ENCODE measurements around the gene POLR2E.
"Not testable (repeated sequence)": the region's sequence is repeated elsewhere in the genome, so short reads cannot be mapped to it uniquely, and the experiment has no call there.

The POLR2E gene

DNA sequence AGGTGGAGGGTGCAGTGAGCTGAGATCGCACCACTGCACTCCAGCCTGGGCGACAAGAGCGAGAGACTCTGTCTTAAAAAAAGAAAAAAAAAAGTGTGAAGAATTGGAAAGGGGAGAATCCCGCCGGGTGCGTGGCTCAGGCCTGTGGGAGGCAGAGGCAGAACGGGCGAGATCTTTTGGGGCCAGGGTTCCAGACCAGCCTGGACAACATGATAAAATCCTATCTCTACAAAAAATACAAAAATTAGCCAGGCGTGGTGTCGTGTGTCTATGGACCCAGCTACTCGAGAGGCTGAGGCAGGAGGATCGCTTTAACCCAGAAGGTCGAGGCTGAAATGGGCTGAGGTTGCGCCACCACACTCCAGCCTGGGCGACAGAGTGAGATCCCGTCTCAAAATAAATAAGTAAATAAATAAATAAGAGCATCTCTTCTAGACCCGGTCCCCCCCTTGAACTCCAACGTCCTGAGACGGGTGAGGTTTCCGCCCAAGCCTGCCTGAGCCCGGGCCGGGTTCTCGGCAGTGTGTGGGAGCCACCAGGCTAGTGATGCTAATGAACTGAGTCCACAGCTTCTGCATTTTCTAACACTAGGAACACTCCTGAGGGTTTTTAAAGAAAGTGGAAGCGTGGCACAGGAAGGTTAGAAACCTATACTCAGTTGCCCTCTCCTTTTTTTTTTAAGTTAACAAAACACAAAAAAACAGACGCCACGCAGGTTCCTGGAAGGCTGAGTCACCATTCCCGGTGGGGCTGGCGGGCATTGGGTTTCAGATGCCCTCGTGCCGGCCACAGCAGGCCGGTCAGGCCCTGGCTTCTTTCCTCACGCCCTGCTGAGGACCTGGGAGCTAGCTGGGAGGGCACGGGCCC lies 30.7 kb upstream of the POLR2E start:
- no peak for DNase-seq (ENCODE audit: low spot score)

DNA sequence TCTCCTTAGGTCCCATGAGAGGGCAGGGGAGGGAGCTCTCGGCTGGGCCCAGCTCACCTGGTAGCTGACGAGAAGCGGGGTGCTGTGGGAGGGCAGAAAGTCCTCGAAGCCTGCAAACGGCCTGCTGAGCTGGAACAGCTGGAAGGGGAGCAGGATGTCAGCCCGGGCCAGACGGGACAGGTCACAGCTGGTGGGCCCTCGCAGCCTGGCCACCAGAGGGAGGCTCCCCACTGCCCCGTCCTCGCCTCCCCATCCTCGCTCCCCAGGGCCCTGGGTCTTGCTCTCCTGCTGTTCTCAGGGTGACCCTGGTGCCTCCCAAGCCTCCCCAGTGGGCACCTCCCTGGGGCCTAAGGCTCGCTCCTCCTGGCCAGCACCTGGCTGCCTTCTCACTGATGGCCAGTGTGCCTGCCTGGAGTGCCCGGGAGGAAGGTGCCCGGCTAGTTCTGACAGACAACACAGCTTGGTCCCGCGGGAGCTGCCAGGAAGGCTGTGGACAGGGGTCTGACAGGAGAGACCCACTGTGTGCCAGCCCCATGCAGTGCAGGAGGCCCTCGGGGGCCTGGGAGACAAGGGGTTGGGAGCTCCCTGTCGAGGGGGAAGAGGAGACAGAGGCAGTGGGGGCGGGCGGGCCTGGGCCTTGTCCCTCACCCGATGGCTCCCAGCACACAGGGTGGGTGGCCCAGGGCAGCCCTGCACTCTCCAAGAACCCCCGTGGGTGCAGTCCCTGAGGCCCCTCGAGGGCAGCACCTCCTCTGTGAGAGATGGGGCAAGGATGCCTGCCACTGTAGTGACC lies 28.9 kb upstream of the POLR2E start:
- no peak for DNase-seq (ENCODE audit: low spot score)

- DNase-seq (ENCODE audit: low spot score), result no peak
Observed at GRCh38 chr19:1123381-1123780, 28.2 kb upstream of the POLR2E start.

GRCh38 chr19:1122972-1123363 lies 27.8 kb upstream of the POLR2E start:
- no peak for DNase-seq (ENCODE audit: low spot score)

DNA sequence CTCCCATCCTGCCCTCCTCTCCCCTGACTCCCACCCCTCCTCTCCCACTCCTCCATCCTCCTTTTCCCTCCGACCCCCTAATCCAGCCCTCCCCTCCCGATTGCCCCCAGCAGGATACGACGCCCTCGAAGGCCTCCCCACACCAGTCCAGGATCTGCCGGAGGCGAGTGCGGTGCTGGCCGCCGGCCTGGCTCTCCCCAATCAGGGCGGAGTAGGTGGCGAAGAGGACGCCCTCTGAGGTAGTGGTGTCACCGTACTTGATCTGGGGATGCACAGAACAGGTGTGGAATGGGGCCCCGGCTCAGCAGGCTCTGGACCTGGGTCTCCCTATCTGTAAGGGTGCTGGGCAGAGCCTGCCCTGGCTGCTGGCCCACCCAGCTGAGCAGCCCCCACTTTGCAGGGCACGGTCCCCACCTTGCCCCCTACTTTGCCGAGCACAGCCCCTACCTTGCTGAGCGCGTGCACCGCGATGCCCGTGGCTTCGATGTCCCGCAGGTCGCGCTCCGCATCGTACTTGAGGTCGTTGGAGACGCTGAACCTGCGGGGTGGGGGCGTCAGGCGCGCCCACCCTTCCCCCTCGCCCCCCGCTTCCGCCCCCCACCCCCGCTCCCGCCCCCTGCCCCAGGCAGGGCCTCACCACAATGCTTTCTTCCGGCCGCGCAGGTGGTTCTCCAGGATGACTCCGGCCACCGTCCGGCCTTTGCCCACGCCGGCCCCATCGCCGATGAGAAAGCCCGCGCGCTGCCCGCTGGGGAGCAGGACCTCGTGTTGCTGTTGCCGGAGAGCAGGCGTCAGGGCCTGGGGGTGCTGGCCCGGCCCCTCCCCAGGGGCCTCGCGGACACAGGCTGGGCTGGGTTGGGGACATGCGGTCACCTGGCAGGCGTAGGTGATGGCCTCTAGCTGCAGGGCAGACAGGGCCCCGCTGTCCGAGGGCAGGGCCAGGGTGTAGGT lies 27.1 kb upstream of the POLR2E start:
- DNase-seq (ENCODE audit: low spot score), result no peak

- no peak for DNase-seq (ENCODE audit: low spot score)
Observed at GRCh38 chr19:1121395-1121794, 26.2 kb upstream of the POLR2E start.

- DNase-seq (ENCODE audit: low spot score), result no peak
Observed at GRCh38 chr19:1119475-1120217, 24.5 kb upstream of the POLR2E start.

DNA sequence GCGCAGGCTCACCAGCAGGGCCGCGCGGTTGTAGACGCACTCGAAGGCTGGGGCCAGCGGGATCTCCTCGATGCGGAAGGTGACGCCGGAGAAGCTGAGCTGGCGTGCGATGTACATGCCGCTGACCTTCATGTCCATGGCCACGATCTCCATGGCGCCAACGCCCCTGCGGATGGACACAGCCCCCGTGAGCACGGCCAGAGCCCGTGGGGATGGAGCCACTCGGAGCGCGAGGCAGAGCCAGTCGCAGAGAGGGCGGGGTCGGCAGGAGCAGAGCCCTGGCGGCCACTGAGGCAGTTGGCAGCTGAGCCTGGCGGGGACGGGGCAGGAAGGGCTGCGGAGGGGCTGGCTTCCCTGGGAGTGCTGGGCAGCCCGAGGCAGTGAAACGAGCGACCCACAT lies 23.8 kb upstream of the POLR2E start:
- no peak for DNase-seq (ENCODE audit: low spot score)

DNA sequence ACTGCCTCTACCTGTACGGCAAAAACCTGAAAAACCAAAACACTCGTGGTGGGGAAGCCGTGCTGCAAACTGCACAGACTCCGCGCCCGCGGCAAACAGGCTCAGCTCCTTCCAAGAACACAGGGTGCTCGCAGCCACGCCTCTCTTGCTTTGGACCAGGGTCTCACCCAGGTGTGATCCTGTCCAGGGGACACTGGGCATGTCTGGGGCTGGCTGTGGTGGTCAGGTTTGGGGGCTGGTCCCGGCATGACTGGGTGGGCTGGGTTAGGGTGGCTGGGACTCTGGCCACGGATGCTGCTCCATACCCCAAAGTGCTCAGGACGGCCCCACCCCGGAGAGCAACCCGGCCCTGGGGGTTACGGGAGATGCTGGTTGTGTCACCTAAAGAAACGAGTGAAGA lies 22.5 kb upstream of the POLR2E start:
- DNase-seq (ENCODE audit: low spot score), result no peak

DNA sequence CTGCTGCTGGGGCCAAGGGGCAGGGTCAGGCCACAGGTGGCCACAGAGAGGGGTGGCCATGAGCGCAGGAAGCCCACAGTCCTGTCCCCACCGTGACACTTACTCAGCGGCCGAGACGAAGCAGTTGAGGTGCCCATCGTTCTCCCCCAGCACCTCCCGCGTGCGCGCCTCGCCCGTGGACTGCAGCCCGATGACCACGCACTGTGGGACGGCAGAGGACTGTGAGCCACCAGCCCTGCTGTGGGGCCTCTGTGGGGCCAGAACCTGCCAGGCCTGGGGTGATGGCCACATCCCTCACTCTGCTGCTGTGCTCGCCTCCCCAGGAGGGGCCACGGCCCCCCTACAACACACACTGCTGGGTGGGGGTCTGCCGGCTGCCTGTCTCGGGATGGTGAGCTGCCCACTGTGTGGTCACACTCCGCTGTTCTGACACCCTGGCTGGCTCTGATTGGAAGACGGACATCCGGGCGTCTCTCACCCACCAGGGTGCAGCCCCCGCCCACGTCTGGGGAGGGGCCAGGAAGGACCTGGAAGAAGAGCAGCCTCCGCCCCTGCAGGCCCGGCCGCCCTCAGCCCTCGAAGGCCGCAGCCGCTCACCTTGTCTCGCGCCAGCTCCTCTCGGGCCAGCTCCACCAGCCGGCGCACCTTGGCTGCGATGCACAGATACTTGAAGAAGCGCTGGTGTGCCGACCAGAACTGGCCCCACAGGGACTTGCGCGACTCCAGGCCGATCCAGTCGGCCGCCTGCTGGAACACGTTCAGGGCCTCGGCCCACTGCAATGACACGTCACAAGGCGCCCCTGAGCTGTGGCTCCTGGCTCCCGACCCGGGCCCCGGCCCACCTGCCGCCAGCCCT lies 21.8 kb upstream of the POLR2E start:
- DNase-seq (ENCODE audit: low spot score), result no peak

GRCh38 chr19:1115646-1116420 lies 20.7 kb upstream of the POLR2E start:
- DNase-seq (ENCODE audit: low spot score), result no peak

DNA sequence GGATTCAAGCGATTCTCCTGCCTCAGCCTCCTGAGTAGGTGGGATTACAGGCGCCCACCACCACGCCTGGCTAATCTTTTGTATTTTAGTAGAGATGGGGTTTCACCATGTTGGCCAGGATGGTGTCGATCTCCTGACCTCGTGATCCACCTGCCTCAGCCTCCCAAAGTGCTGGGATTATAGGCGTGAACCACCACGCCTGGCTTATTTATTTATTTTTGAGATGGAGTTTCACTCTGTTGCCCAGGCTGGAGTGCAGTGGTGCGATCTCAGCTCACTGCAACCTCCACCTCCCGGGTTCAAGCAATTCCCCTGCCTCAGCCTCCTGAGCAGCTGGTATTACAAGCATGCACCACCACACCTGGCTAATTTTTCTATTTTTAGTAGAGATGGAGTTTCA lies 19.6 kb upstream of the POLR2E start:
- not testable (repeated sequence) for DNase-seq (ENCODE audit: low spot score)

DNA sequence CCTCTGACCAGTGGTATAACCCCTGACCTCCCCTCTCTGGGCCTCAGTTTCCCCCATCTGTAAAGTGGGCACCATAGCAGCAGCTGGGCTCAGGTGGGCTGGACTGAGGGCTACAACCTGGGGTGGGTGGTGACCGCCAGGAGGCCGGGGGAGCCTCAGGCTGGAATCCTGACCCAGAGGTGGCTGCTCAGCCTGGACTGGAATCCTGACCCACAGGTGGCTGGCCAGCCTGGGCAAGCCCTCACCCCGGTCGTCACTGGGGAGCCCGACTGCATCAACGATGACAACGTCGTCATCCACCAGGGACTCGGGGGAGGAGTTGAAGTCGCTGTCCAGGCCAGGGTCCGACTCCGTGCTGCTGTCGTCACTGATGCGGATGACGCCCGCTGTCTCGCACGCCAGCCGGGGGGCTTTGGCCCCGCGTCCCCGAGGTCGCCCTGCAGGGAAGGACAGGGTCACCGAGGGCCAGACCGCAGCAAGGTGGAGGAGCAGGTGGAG lies 18.9 kb upstream of the POLR2E start:
- DNase-seq (ENCODE audit: low spot score), result no peak

- DNase-seq (ENCODE audit: low spot score), result peak; percentile 89
Observed at GRCh38 chr19:1113030-1113985, 18.1 kb upstream of the POLR2E start.

GRCh38 chr19:1112268-1113029 lies 17.3 kb upstream of the POLR2E start:
- no peak for DNase-seq (ENCODE audit: low spot score)

- DNase-seq (ENCODE audit: low spot score), result no peak
Observed at GRCh38 chr19:1111641-1112267, 16.6 kb upstream of the POLR2E start.
